Measurements from ENCODE around the gene SLC9A9. TPM values are rescaled to one million over a fixed set of nuclear protein-coding genes. Genes with fewer than 3 reads are reported as not detected.
A peak's percentile ranks its signal among the peaks of the same experiment; 100 is the strongest.

SLC9A9 gene
- total and polyA plus RNA-seq, 2 donors (not counting 1 experiment from before 2014, with no cell fraction given): 14.3 to 74.0 TPM

GRCh38 chr3:143821862-143822261 lies 26.4 kb downstream of the SLC9A9 start:
- H3K27me3 ChIP-seq (ENCODE audit: control insufficient read depth, insufficient read depth, low read length): no peaks in the 10 kb centered on the region
- H3K9me3 ChIP-seq (ENCODE audit: control insufficient read depth, insufficient read depth, low read depth, low read length): no peaks in the 10 kb centered on the region
- no peaks in the 10 kb centered on the region for H3K79me2 ChIP-seq (ENCODE audit: control insufficient read depth, insufficient read depth, low read length)
- no peaks in the 10 kb centered on the region for H4K20me1 ChIP-seq (ENCODE audit: control insufficient read depth, extremely low read depth, insufficient read depth, low read length)
- DNase-seq (ENCODE audit: low read depth in 2 of 2): no peak
- no peak overlapping the region for H3K27ac ChIP-seq (ENCODE audit: insufficient read depth, low read length)
- no peak overlapping the region for H3K9ac ChIP-seq (ENCODE audit: insufficient read depth, low read length)
- no peak overlapping the region for H3K4me2 ChIP-seq (ENCODE audit: extremely low read depth, insufficient read depth, low read length)
- H3K4me1 ChIP-seq (ENCODE audit: control insufficient read depth, extremely low read depth, insufficient read depth, low read length): no peaks in the 10 kb centered on the region
- TF ChIP-seq EZH2 (IDR thresholded peaks at IDR 0.05; ENCODE audit: low read length, missing control alignments) (no peak), CTCF (conservative IDR thresholded peaks at IDR 0.05 in 1 of 2, IDR thresholded peaks at IDR 0.05 in 1 of 2; ENCODE audit: low read depth in 1 of 2, low read length in 2 of 2) (no peak)
- H3K4me3 ChIP-seq (replicated peaks in 1 of 4; ENCODE audit: control extremely low read depth in 1 of 4, insufficient read depth in 1 of 4, low read depth in 3 of 4, low read length in 4 of 4): no peak overlapping the region
- H2AFZ ChIP-seq (ENCODE audit: low read length): no peak overlapping the region
- H3K36me3 ChIP-seq (ENCODE audit: control insufficient read depth, insufficient read depth, low read length): no peaks in the 10 kb centered on the region

- Histone ChIP-seq H3K27ac (ENCODE audit: insufficient read depth, low read length) (no peak overlapping the region), H3K4me3 (replicated peaks in 1 of 4; ENCODE audit: control extremely low read depth in 1 of 4, insufficient read depth in 1 of 4, low read depth in 3 of 4, low read length in 4 of 4) (no peak overlapping the region), H4K20me1 (ENCODE audit: control insufficient read depth, extremely low read depth, insufficient read depth, low read length) (no peaks in the 10 kb centered on the region), H3K27me3 (ENCODE audit: control insufficient read depth, insufficient read depth, low read length) (no peaks in the 10 kb centered on the region), H3K9ac (ENCODE audit: insufficient read depth, low read length) (no peak overlapping the region), H3K4me1 (ENCODE audit: control insufficient read depth, extremely low read depth, insufficient read depth, low read length) (no peaks in the 10 kb centered on the region), H3K79me2 (ENCODE audit: control insufficient read depth, insufficient read depth, low read length) (no peaks in the 10 kb centered on the region), H3K4me2 (ENCODE audit: extremely low read depth, insufficient read depth, low read length) (no peak overlapping the region), H2AFZ (ENCODE audit: low read length) (no peak overlapping the region), H3K9me3 (ENCODE audit: control insufficient read depth, insufficient read depth, low read depth, low read length) (no peaks in the 10 kb centered on the region), H3K36me3 (ENCODE audit: control insufficient read depth, insufficient read depth, low read length) (no peaks in the 10 kb centered on the region)
- no peak for TF ChIP-seq EZH2 (IDR thresholded peaks at IDR 0.05; ENCODE audit: low read length, missing control alignments)
- TF ChIP-seq CTCF (conservative IDR thresholded peaks at IDR 0.05 in 1 of 2, IDR thresholded peaks at IDR 0.05 in 1 of 2; ENCODE audit: low read depth in 1 of 2, low read length in 2 of 2): no peak
- peak in 1 of 2 donors; percentile 8 for DNase-seq (ENCODE audit: low read depth in 2 of 2)
Measured at GRCh38 chr3:143820466-143821221, 27.6 kb downstream of the SLC9A9 start.

GRCh38 chr3:143819890-143820289 lies 28.4 kb downstream of the SLC9A9 start:
- no peaks in the 10 kb centered on the region for H4K20me1 ChIP-seq (ENCODE audit: control insufficient read depth, extremely low read depth, insufficient read depth, low read length)
- H3K36me3 ChIP-seq (ENCODE audit: control insufficient read depth, insufficient read depth, low read length): no peaks in the 10 kb centered on the region
- H3K79me2 ChIP-seq (ENCODE audit: control insufficient read depth, insufficient read depth, low read length): no peaks in the 10 kb centered on the region
- no peak overlapping the region for H3K27ac ChIP-seq (ENCODE audit: insufficient read depth, low read length)
- TF ChIP-seq EZH2 (IDR thresholded peaks at IDR 0.05; ENCODE audit: low read length, missing control alignments): no peak
- no peak for TF ChIP-seq CTCF (conservative IDR thresholded peaks at IDR 0.05 in 1 of 2, IDR thresholded peaks at IDR 0.05 in 1 of 2; ENCODE audit: low read depth in 1 of 2, low read length in 2 of 2)
- no peaks in the 10 kb centered on the region for H3K4me1 ChIP-seq (ENCODE audit: control insufficient read depth, extremely low read depth, insufficient read depth, low read length)
- no peaks in the 10 kb centered on the region for H3K27me3 ChIP-seq (ENCODE audit: control insufficient read depth, insufficient read depth, low read length)
- no peak for DNase-seq (ENCODE audit: low read depth in 2 of 2)
- no peaks in the 10 kb centered on the region for H3K9me3 ChIP-seq (ENCODE audit: control insufficient read depth, insufficient read depth, low read depth, low read length)
- no peak overlapping the region for H3K4me3 ChIP-seq (replicated peaks in 1 of 4; ENCODE audit: control extremely low read depth in 1 of 4, insufficient read depth in 1 of 4, low read depth in 3 of 4, low read length in 4 of 4)
- no peak overlapping the region for H3K9ac ChIP-seq (ENCODE audit: insufficient read depth, low read length)
- H3K4me2 ChIP-seq (ENCODE audit: extremely low read depth, insufficient read depth, low read length): no peak overlapping the region
- no peak overlapping the region for H2AFZ ChIP-seq (ENCODE audit: low read length)

Data from fibroblast of lung (primary cell).